K562 (cell line): ENCODE results near the gene ATM. TPM values are rescaled to one million over a fixed set of nuclear protein-coding genes. Genes with fewer than 3 reads are reported as not detected.

Experiments
- ATAC-seq: fragments of 200-7000 bp; cut with Tn5 transposase; 3 replicates; pipeline ENCODE4 v1.9.1; 2020; ENCODE audit warnings: moderate library complexity
- BruUV-seq: library from RNA; stranded (reverse); fragments of 400-500 nt; replicated peaks from 2 replicates; lab custom pipeline; 2021; lab: Mats Ljungman, UMichigan
- CTCF ChIA-PET: fragments of 300-600 bp; formaldehyde crosslinking; extraction: SDS; loops from one replicate; lab custom pipeline; 2021; ENCODE audit warnings: low intra/inter-chr PET ratio; lab: Yijun Ruan, JAX
- POLR2A ChIA-PET: fragments of 300-600, 350-650 bp; sonication (Branson Sonifier 250); formaldehyde crosslinking; extraction: SDS; loops from one replicate; lab custom pipeline; 2021; ENCODE audit warnings: antibody characterized with exemption, inconsistent platforms; lab: Yijun Ruan, JAX
- DNase-seq, 4 experiments: peaks; one replicate each; pipeline versions ENCODE4 v3.0.0 to v3.0.0-alpha.2; 2011 to 2018; ENCODE audit warnings: low spot score in 3 of 4, mixed read lengths in 3 of 4; ENCODE audit errors: extremely low read depth in 1 of 4
- FAIRE-seq: peaks from 2 replicates; lab custom pipeline; 2011; peaks lifted over from hg19 to GRCh38; lab: Jason Lieb, UNC
- H2AFZ ChIP-seq: 2 replicates; pipeline ENCODE4 v1.6.0; 2011; ENCODE audit warnings: low read depth, low read length, control low read depth, inconsistent platforms
- H3K27ac ChIP-seq: fragments of 200-600 bp; 3 replicates; pipeline ENCODE4 v1.8.0; 2011; ENCODE audit warnings: low read depth, mild to moderate bottlenecking, control low read depth, inconsistent platforms, low read length, moderate library complexity, mixed read lengths; ENCODE audit errors: extremely low read depth
- H3K27me3 ChIP-seq, 2 experiments: fragments of 300-600 bp in 1 of 2; 2 replicates in 1 of 2; 3 replicates in 1 of 2; pipeline versions ENCODE4 v1.6.0 to v1.8.0; 2011; ENCODE audit warnings: inconsistent platforms in 2 of 2, low read length in 2 of 2, mild to moderate bottlenecking in 1 of 2, mixed read lengths in 1 of 2, moderate library complexity in 1 of 2; ENCODE audit not compliant: control insufficient read depth in 2 of 2, insufficient read depth in 2 of 2
- H3K36me3 ChIP-seq: fragments of 300-600 bp; 3 replicates; pipeline ENCODE4 v1.8.0; 2011; ENCODE audit warnings: mild to moderate bottlenecking, low read length, inconsistent platforms; ENCODE audit not compliant: control insufficient read depth, insufficient read depth
- H3K4me1 ChIP-seq, 2 experiments: fragments of 200-600 bp in 1 of 2; replicated peaks in 1 of 2; 2 replicates in 1 of 2; 3 replicates in 1 of 2; pipeline versions ENCODE4 v1.5.1 to v1.8.0; 2011; ENCODE audit warnings: inconsistent platforms in 2 of 2, low read length in 2 of 2, mild to moderate bottlenecking in 1 of 2, mixed read lengths in 1 of 2, moderate library complexity in 1 of 2; ENCODE audit not compliant: control insufficient read depth in 2 of 2, insufficient read depth in 2 of 2
- H3K4me2 ChIP-seq: 2 replicates; pipeline ENCODE4 v1.6.1; 2011; ENCODE audit warnings: low read length, control low read depth, inconsistent platforms, mixed read lengths; ENCODE audit not compliant: insufficient read depth
- H3K4me3 ChIP-seq: fragments of 200-600 bp; sonication (generic), shearing (Covaris generic); 2 replicates; pipeline ENCODE4 v1.5.1; 2016; ENCODE audit warnings: control low read depth, inconsistent platforms
- H3K79me2 ChIP-seq: fragments of 200-600 bp; 3 replicates; pipeline ENCODE4 v1.8.0; 2011; ENCODE audit warnings: low read length, inconsistent platforms; ENCODE audit not compliant: control insufficient read depth, insufficient read depth
- H3K9ac ChIP-seq, 2 experiments: 2 replicates each; pipeline versions ENCODE4 v1.6.0 to v1.6.1; 2011; ENCODE audit warnings: low read depth in 2 of 2, low read length in 2 of 2, control low read depth in 1 of 2, inconsistent platforms in 1 of 2, mild to moderate bottlenecking in 1 of 2, mixed read lengths in 1 of 2; ENCODE audit not compliant: insufficient read depth in 1 of 2
- H3K9me1 ChIP-seq: one replicate; pipeline ENCODE4 v1.6.0; 2011; ENCODE audit warnings: inconsistent platforms, mild to moderate bottlenecking, low read length, moderate library complexity; ENCODE audit not compliant: control insufficient read depth, insufficient read depth
- H3K9me3 ChIP-seq: replicated peaks from 2 replicates; pipeline ENCODE4 v1.5.1; 2011; ENCODE audit warnings: low read depth, low read length, inconsistent platforms; ENCODE audit not compliant: control insufficient read depth, insufficient read depth
- H4K20me1 ChIP-seq: replicated peaks from 2 replicates; pipeline ENCODE4 v1.6.1; 2011; ENCODE audit warnings: low read length, inconsistent platforms, mixed read lengths; ENCODE audit not compliant: control insufficient read depth, insufficient read depth
- NFYB ChIP-seq: IDR thresholded peaks from 2 replicates; pipeline ENCODE4 v1.6.1; 2011; ENCODE audit warnings: mild to moderate bottlenecking, moderate library complexity; ENCODE audit not compliant: insufficient read length; ENCODE audit errors: extremely low read depth
- RUNX1 ChIP-seq: sonication (generic); IDR thresholded peaks from 2 replicates; pipeline ENCODE4 v1.6.1; 2016; ENCODE audit warnings: antibody characterized with exemption, low read depth
- ZBTB9 ChIP-seq: fragments of 450-650 bp; formaldehyde crosslinking; IDR thresholded peaks from 2 replicates; pipeline ENCODE4 v1.4.0; 2020; ENCODE audit warnings: mild to moderate bottlenecking, moderate library complexity
- WGBS: fragments of 100-300 bp; shearing (Covaris generic); methylation state at CpG from one replicate; pipeline ENCODE4 v1.1.6; 2016; ENCODE audit warnings: low coverage, mixed read lengths; ENCODE audit not compliant: insufficient coverage; ENCODE audit errors: missing lambda C conversion rate; 5-methylcytosine and 5-hydroxymethylcytosine counted together
- in situ Hi-C: fragments of 300-500 bp; cut with MboI; formaldehyde crosslinking; loops from 4 replicates; pipeline ENCODE4 v1.15.0; 2018; ENCODE audit warnings: inconsistent platforms, mixed read lengths
- intact Hi-C: fragments of 100-400 bp; cut with micrococcal nuclease; formaldehyde crosslinking; loops from 2 replicates; pipeline ENCODE4 v1.14.2; 2022
- polyA plus RNA-seq, 8 experiments: library from polyadenylated mRNA; depleted of rRNA in 4 of 8; stranded (reverse) in 5 of 8; unstranded in 3 of 8; fragments of >200 nt; fragmentation: Nextera tagmentation in 2 of 8; fragmentation: Illumina TruSeq in 1 of 8; extraction: Ambion mirVana in 2 of 8; extraction: Trizol in 1 of 8; gene quantifications; 2 replicates each; pipeline versions ENCODE4 v1.2.1 to v1.2.3, GENCODE V29; 2011 to 2014; ENCODE audit warnings: inconsistent platforms in 1 of 8, missing spikeins in 1 of 8
- total RNA-seq, 7 experiments: library from RNA; depleted of rRNA in 6 of 7; stranded (reverse); fragments of >200 nt in 6 of 7; fragmentation: Illumina TruSeq in 2 of 7; extraction: Trizol in 2 of 7; gene quantifications; 2 replicates each; pipeline versions ENCODE4 v1.2.1 to v1.2.3, GENCODE V29; 2011 to 2021; ENCODE audit warnings: low replicate concordance in 1 of 7
- TF ChIP-seq, protein P1 (sequence below): conservative IDR thresholded peaks from 2 replicates; pipeline ENCODE4 v1.6.1; 2011; ENCODE audit warnings: low read depth, mild to moderate bottlenecking, low read length; ENCODE audit not compliant: control insufficient read depth

The ATM gene
- total and polyA plus RNA-seq, 9 of the 15 experiments (the other 6 are each of a cell fraction or from before 2014, with no cell fraction given), result 8.3 to 46.8 (median 26.2) TPM

DNA sequence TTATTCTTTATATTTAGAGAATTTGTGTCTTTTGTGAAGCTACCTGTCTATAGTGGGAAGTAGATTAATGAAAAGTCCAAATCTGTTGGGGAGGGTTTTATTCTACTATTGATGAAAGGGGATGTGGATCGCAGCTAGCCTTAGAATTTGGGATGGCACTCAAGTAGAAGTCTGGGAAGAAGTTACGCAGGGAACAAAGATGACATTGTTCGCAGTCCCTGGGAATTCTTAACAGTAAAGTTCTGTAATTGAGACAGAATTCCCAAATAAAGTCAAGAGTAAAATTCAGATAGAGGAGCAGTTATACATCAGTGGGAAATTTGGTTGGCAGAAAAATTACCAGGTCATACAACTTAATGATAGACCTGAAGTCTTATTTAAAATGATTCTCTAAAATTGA lies 64.1 kb downstream of the ATM start:
- H4K20me1 ChIP-seq, result no peaks in the 10 kb centered on the region
- no peak overlapping the region for H3K27ac ChIP-seq
- ChIA-PET CTCF (no interaction called here), POLR2A (no interaction called here)
- in situ Hi-C loops (no loop called here), intact Hi-C loops (no loop called here)
- H3K4me3 ChIP-seq, result no peak overlapping the region
- no peak overlapping the region for H3K9ac ChIP-seq
- ATAC-seq (no peak), DNase-seq (no peak), FAIRE-seq (no peak)
- BruUV-seq, result no TSS peak
- no peak overlapping the region for H2AFZ ChIP-seq
- no peaks in the 10 kb centered on the region for H3K79me2 ChIP-seq
- TF ChIP-seq NFYB (no peak), ZBTB9 (CRISPR knock-in tag) (no peak), RUNX1 (no peak)
- TF ChIP-seq, protein P1, sequence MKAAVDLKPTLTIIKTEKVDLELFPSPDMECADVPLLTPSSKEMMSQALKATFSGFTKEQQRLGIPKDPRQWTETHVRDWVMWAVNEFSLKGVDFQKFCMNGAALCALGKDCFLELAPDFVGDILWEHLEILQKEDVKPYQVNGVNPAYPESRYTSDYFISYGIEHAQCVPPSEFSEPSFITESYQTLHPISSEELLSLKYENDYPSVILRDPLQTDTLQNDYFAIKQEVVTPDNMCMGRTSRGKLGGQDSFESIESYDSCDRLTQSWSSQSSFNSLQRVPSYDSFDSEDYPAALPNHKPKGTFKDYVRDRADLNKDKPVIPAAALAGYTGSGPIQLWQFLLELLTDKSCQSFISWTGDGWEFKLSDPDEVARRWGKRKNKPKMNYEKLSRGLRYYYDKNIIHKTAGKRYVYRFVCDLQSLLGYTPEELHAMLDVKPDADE, result no peak
- H3K4me2 ChIP-seq, result no peak overlapping the region
- no peaks in the 10 kb centered on the region for H3K9me3 ChIP-seq
- H3K9me1 ChIP-seq, result no peaks in the 10 kb centered on the region
- H3K27me3 ChIP-seq, result no peaks in the 10 kb centered on the region
- H3K36me3 ChIP-seq, result peaks cover 36% of the 10 kb centered on the region; the same call in 2 of the 3 replicates
- H3K4me1 ChIP-seq, result no peaks in the 10 kb centered on the region
- WGBS, result 87% methylated on average over 3 of the region's 3 CpGs
